Progenitor cell of endocrine pancreas (in vitro differentiated cells): ENCODE results near the gene FAM43B. TPM values are rescaled to one million over a fixed set of nuclear protein-coding genes. Genes with fewer than 3 reads are reported as not detected.

Experiments used
- DNase-seq: peaks from one replicate; pipeline ENCODE4 v3.0.0; 2021; ENCODE audit warnings: low spot score; ENCODE audit not compliant: unreplicated experiment
- H3K27ac Mint-ChIP-seq: 2 replicates; pipeline ENCODE4 v1.8.0; 2021; ENCODE audit warnings: mild to moderate bottlenecking, moderate library complexity, mixed read lengths
- H3K27me3 Mint-ChIP-seq: 2 replicates; pipeline ENCODE4 v1.8.0; 2021; ENCODE audit warnings: mixed read lengths
- H3K36me3 Mint-ChIP-seq: 2 replicates; pipeline ENCODE4 v1.8.0; 2022; ENCODE audit warnings: mixed read lengths; ENCODE audit not compliant: insufficient read depth
- H3K4me1 Mint-ChIP-seq: 2 replicates; pipeline ENCODE4 v1.8.0; 2021; ENCODE audit warnings: low read depth, mixed read lengths
- H3K4me3 Mint-ChIP-seq: 2 replicates; pipeline ENCODE4 v1.8.0; 2021; ENCODE audit warnings: low read depth, mild to moderate bottlenecking, moderate library complexity, mixed read lengths
- H3K9me3 Mint-ChIP-seq: 2 replicates; pipeline ENCODE4 v1.8.0; 2021; ENCODE audit warnings: low read depth, mixed read lengths
- total RNA-seq: library from RNA; stranded (reverse); gene quantifications from 2 replicates; pipeline ENCODE4 v1.2.1, GENCODE V29; 2021
- TF ChIP-seq, protein P1 (sequence below): fragments of 200-600 bp; sonication (generic); IDR thresholded peaks from one replicate; pipeline ENCODE4 v1.5.0; 2021; ENCODE audit warnings: antibody characterized with exemption, mild to moderate bottlenecking; ENCODE audit not compliant: unreplicated experiment

FAM43B gene
- total RNA-seq, 1 donor from 2014 or later = 0.10 TPM

- Mint-ChIP-seq H3K4me1 (peaks cover 12% of the 10 kb centered on the region), H3K4me3 (no peak overlapping the region), H3K27me3 (peaks cover 43% of the 10 kb centered on the region), H3K36me3 (no peaks in the 10 kb centered on the region), H3K9me3 (no peaks in the 10 kb centered on the region), H3K27ac (no peak overlapping the region)
- DNase-seq = no peak
- TF ChIP-seq, protein P1, sequence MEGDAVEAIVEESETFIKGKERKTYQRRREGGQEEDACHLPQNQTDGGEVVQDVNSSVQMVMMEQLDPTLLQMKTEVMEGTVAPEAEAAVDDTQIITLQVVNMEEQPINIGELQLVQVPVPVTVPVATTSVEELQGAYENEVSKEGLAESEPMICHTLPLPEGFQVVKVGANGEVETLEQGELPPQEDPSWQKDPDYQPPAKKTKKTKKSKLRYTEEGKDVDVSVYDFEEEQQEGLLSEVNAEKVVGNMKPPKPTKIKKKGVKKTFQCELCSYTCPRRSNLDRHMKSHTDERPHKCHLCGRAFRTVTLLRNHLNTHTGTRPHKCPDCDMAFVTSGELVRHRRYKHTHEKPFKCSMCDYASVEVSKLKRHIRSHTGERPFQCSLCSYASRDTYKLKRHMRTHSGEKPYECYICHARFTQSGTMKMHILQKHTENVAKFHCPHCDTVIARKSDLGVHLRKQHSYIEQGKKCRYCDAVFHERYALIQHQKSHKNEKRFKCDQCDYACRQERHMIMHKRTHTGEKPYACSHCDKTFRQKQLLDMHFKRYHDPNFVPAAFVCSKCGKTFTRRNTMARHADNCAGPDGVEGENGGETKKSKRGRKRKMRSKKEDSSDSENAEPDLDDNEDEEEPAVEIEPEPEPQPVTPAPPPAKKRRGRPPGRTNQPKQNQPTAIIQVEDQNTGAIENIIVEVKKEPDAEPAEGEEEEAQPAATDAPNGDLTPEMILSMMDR = no peak
These were observed 35.3 kb downstream of the FAM43B start for GRCh38 chr1:20587661-20588053.

DNA sequence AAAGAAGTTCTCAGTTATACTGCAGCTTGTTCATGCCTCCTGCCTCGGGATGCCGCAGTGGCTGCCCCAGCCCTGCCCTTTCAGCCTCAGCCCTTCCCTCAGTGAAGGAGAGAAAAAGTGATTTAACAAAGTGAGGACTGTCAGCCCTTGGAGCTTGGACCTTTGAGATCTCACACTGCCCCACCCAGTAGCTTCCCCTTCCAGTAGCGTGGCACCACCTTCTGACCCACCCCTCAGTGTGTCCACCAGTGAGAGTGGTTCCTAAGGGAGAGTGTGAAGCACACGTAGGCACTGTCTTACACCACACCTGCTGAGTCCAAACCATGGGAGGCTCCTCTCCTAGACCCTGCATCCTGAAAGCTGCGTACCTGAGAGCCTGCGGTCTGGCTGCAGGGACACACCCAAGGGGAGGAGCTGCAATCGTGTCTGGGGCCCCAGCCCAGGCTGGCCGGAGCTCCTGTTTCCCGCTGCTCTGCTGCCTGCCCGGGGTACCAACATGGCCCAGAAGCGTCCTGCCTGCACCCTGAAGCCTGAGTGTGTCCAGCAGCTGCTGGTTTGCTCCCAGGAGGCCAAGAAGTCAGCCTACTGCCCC lies 36.4 kb downstream of the FAM43B start, which contains the start of gene CDA:
Gene CDA, plus strand, starts transcription at position 464 of the 592 bp plus-strand sequence. Its CDS starts 33 bp downstream, at position 497.
- Mint-ChIP-seq H3K4me3 (no peak within 1 kb of the TSS), H3K4me1 (peaks cover 12% of the 10 kb centered on the region), H3K36me3 (no peaks in the 10 kb centered on the region), H3K9me3 (no peaks in the 10 kb centered on the region), H3K27ac (no peak within 1 kb of the TSS), H3K27me3 (peaks cover 42% of the 10 kb centered on the region)
- TF ChIP-seq, protein P1 = no peak
- DNase-seq = no peak

GRCh38 chr1:20589331-20590278 lies 37.2 kb downstream of the FAM43B start:
- Mint-ChIP-seq H3K27me3 (peaks cover 42% of the 10 kb centered on the region), H3K4me3 (no peak overlapping the region), H3K27ac (no peak overlapping the region), H3K36me3 (no peaks in the 10 kb centered on the region), H3K4me1 (peaks cover 12% of the 10 kb centered on the region), H3K9me3 (no peaks in the 10 kb centered on the region)
- TF ChIP-seq, protein P1 = no peak
- DNase-seq = no peak

GRCh38 chr1:20590306-20590777 lies 38.0 kb downstream of the FAM43B start:
- Mint-ChIP-seq H3K4me3 (no peak overlapping the region), H3K27me3 (peaks cover 47% of the 10 kb centered on the region), H3K4me1 (peaks cover 12% of the 10 kb centered on the region), H3K36me3 (no peaks in the 10 kb centered on the region), H3K9me3 (no peaks in the 10 kb centered on the region), H3K27ac (no peak overlapping the region)
- DNase-seq = no peak
- TF ChIP-seq, protein P1 = no peak

- H3K4me3 Mint-ChIP-seq = no peak overlapping the region
- no peak overlapping the region for H3K27ac Mint-ChIP-seq
- H3K4me1 Mint-ChIP-seq = peaks cover 12% of the 10 kb centered on the region
- H3K36me3 Mint-ChIP-seq = no peaks in the 10 kb centered on the region
- no peaks in the 10 kb centered on the region for H3K9me3 Mint-ChIP-seq
- no peak for DNase-seq
- TF ChIP-seq, protein P1 = no peak
- peaks cover 40% of the 10 kb centered on the region for H3K27me3 Mint-ChIP-seq
These were observed 41.4 kb downstream of the FAM43B start for GRCh38 chr1:20593756-20594155.
